Measurements from ENCODE around the gene APLP1. TPM values are rescaled to one million over a fixed set of nuclear protein-coding genes. Genes with fewer than 3 reads are reported as not detected.
A peak's percentile ranks its signal among the peaks of the same experiment; 100 is the strongest.

APLP1 gene
- total RNA-seq, 4 donors from 2014 or later = 1.1 to 10.1 (median 2.3) TPM

DNA sequence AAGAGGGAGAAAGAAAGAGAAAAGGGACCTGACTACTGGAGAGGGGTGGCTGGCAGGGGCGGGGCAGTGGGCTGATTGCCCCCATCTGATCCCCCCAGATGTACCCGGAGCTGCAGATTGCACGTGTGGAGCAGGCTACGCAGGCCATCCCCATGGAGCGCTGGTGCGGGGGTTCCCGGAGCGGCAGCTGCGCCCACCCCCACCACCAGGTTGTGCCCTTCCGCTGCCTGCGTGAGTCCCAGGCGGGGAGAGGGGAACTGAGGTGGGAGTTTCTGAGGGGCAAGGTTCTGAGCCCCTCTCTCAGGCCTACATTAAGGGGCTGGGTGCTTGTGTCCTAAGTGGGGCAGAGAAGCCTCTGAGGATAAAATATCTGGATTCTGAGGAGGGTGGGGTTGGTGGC lies 2.4 kb downstream of the APLP1 start:
- ATAC-seq (ENCODE audit: low FRiP score) = no peak

DNA sequence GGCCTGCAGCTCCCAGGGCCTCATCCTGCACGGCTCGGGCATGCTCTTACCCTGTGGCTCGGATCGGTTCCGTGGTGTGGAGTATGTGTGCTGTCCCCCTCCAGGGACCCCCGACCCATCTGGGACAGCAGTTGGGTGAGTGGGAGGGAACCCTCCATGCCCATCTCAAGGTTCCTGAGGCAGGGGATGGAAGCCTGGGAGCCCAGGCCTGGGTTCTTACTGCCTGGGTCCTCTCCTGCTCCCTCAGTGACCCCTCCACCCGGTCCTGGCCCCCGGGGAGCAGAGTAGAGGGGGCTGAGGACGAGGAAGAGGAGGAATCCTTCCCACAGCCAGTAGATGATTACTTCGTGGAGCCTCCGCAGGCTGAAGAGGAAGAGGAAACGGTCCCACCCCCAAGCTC lies 3.2 kb downstream of the APLP1 start:
- DNase-seq (ENCODE audit: low spot score) (no peak), ATAC-seq (ENCODE audit: low FRiP score) (no peak)
- TF ChIP-seq, protein P1, sequence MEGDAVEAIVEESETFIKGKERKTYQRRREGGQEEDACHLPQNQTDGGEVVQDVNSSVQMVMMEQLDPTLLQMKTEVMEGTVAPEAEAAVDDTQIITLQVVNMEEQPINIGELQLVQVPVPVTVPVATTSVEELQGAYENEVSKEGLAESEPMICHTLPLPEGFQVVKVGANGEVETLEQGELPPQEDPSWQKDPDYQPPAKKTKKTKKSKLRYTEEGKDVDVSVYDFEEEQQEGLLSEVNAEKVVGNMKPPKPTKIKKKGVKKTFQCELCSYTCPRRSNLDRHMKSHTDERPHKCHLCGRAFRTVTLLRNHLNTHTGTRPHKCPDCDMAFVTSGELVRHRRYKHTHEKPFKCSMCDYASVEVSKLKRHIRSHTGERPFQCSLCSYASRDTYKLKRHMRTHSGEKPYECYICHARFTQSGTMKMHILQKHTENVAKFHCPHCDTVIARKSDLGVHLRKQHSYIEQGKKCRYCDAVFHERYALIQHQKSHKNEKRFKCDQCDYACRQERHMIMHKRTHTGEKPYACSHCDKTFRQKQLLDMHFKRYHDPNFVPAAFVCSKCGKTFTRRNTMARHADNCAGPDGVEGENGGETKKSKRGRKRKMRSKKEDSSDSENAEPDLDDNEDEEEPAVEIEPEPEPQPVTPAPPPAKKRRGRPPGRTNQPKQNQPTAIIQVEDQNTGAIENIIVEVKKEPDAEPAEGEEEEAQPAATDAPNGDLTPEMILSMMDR (IDR thresholded peaks at IDR 0.05) = no peak

More for the DNA sequence above, 2.4 kb downstream of the APLP1 start:
- TF ChIP-seq, protein P1 (IDR thresholded peaks at IDR 0.05) = no peak
- no peak for DNase-seq (ENCODE audit: low spot score)

DNA sequence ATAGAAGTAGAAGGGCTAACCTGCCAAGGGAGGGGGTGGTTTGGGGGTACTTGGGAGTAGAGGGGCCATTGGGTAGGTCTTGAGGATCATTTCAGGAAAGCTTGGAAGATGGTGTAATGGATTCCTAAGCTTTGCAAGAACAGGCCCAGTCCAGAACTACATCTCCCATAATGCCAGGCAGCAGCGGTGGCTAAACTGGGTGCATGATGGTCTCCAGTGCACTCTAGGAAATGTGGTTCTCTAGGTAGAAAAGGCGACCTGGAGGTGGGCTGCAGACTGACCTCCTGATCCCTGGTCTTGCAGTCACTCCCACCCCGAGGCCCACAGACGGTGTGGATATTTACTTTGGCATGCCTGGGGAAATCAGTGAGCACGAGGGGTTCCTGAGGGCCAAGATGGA lies 3.8 kb downstream of the APLP1 start:
- DNase-seq (ENCODE audit: low spot score) (no peak), ATAC-seq (ENCODE audit: low FRiP score) (no peak)
- TF ChIP-seq, protein P1 (IDR thresholded peaks at IDR 0.05) = no peak

DNA sequence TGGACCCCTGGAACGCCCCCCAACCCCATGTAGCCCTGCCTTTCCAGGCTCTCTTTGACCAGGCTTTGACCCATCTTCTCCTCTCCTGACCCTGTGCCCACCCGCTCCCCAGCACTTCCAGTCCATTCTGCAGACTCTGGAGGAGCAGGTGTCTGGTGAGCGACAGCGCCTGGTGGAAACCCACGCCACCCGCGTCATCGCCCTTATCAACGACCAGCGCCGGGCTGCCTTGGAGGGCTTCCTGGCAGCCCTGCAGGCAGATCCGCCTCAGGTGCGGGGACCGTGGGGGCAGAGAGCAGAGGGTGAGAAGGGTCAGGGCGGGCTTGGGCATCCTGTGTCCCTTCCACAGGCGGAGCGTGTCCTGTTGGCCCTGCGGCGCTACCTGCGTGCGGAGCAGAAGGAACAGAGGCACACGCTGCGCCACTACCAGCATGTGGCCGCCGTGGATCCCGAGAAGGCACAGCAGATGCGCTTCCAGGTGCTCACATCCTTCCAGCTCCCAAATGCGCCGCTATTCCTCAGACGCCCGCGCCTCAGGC lies 6.1 kb downstream of the APLP1 start:
- no peak for ATAC-seq (ENCODE audit: low FRiP score)
- DNase-seq (ENCODE audit: low spot score) = no peak
- TF ChIP-seq, protein P1 (IDR thresholded peaks at IDR 0.05) = no peak

DNA sequence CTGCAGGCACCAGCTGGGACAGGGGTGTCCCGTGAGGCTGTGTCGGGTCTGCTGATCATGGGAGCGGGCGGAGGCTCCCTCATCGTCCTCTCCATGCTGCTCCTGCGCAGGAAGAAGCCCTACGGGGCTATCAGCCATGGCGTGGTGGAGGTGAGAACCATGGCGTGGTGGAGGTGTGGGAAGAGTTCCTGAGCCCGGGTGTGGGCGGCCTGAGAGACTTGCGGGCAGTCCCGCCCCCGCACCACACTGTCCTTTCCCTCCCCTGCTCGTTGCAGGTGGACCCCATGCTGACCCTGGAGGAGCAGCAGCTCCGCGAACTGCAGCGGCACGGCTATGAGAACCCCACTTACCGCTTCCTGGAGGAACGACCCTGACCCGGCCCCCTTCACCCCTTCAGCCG lies 10.7 kb downstream of the APLP1 start:
- TF ChIP-seq, protein P1 (IDR thresholded peaks at IDR 0.05) = no peak
- DNase-seq (ENCODE audit: low spot score) (no peak), ATAC-seq (ENCODE audit: low FRiP score) (no peak)

DNA sequence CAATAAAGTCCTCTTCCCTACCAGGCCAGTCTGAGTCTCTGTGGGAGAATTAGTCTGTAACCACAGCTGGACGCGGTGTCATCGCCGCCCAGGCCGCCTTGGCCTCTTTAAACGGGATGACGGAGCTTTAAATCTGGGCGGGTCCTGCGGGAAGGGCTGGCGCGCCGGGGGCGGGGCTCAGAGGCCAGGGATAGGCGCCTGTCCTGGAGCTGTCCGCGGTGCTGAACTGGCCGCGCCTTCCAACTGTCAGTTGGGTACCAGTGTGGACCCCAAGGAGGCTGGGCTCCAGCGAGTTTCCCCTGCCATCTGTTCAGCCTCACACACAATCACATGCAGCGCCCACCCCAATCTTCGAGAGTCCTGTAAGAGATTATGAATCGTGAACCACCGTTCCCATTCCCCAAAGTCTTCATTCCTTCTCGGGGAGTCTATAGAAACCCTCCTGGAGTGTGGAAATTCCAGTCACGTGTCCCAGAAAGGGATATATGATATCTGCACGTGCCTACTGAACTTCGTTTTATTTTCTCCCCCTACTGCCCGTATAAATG lies 11.5 kb downstream of the APLP1 start:
- ATAC-seq (ENCODE audit: low FRiP score) (peak; percentile 94), DNase-seq (ENCODE audit: low spot score) (peak; percentile 84)
- TF ChIP-seq, protein P1 (IDR thresholded peaks at IDR 0.05) = no peak

DNA sequence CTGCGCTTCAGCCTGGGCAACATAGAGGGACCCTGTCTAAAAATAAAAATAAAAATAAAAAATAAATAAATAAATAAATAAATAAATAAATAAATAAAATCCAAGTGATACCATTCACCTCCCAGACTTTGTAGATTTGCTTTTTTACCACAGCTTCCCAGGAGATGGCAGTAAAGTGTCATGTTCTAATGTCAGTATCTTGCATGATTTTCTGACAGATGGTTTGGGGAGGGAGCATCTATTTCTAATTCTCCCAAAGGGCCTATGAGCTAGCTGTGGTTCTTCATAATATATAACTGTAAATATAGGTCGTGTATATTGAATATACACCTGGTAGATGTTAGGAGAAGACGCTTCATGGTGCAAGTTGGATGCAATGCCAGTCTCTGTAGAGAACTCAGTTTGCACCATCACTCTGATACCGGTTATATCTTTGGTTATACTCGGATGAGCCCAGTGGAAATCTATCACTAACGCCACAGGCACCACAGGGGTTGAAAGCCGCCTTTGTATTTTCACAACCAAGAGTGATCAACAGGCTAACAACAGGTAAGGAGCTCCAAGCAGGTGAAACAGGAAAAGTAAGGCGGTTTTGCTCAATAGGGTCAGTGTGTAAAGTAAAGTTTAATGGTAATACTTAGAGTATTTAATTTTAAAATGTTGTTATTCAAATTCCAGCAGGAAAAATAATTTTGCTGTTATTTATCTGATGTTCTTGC lies 13.9 kb downstream of the APLP1 start:
- ATAC-seq (ENCODE audit: low FRiP score) (no peak), DNase-seq (ENCODE audit: low spot score) (no peak)

More for the DNA sequence above, 13.9 kb downstream of the APLP1 start:
- TF ChIP-seq, protein P1 (IDR thresholded peaks at IDR 0.05) = no peak
